Mucosa of descending colon (tissue), 3 donors: ENCODE data around the gene KANK4. TPM values are rescaled to one million over a fixed set of nuclear protein-coding genes. Genes with fewer than 3 reads are reported as not detected.

ENCODE experiments used
- ATAC-seq: fragments of 200-7000 bp; cut with Tn5 transposase; one replicate; pipeline ENCODE4 v1.9.1; 2020; ENCODE audit warnings: mild to moderate bottlenecking, moderate library complexity
- DNase-seq, 3 donors: peaks; one replicate each; pipeline ENCODE4 v3.0.0-alpha.2; 2020
- H3K36me3 ChIP-seq: fragments of 200-600 bp; one replicate; pipeline ENCODE4 v1.8.0; 2021; ENCODE audit warnings: low read depth, mild to moderate bottlenecking
- H3K4me1 ChIP-seq: fragments of 200-600 bp; one replicate; pipeline ENCODE4 v1.8.0; 2021; ENCODE audit warnings: low read depth, mild to moderate bottlenecking
- H3K4me3 ChIP-seq: fragments of 200-600 bp; one replicate; pipeline ENCODE4 v1.8.0; 2021; ENCODE audit warnings: mild to moderate bottlenecking
- H3K9me3 ChIP-seq: fragments of 200-600 bp; one replicate; pipeline ENCODE4 v1.8.0; 2021; ENCODE audit warnings: mild to moderate bottlenecking
- intact Hi-C, 2 donors: fragments of 100-400 bp; cut with DNase I in 1 of 2; cut with micrococcal nuclease in 1 of 2; formaldehyde crosslinking; loops; one replicate each; pipeline versions ENCODE4 v1.11.0 to v1.11.1; 2022; cut with DNase I, micrococcal nuclease
- total RNA-seq, 3 donors: library from RNA; stranded (reverse); fragmentation: NEBNext Ultra II Directional in 2 of 3; extraction: Animal tissue kit (Norgen Biotek cat#: 25700) in 2 of 3; gene quantifications; one replicate each; pipeline versions ENCODE4 v1.2.1 to v1.2.4, GENCODE V29; 2021 to 2023
- TF ChIP-seq, protein P1 (sequence below): fragments of 200-600 bp; IDR thresholded peaks from one replicate; pipeline ENCODE4 v1.8.0; 2022; ENCODE audit warnings: antibody characterized with exemption, mild to moderate bottlenecking
- donor health status: DM: no; HTN: no; CAD: no; lungs with moderate emphysema.
- donor health status: DM: no; HTN: no; CAD: no.
- donor health status: DM: no; HTN: yes; CAD: no.

KANK4 gene
- total RNA-seq, 3 donors from 2014 or later: 1.6 to 2.6 (median 1.7) TPM

DNA sequence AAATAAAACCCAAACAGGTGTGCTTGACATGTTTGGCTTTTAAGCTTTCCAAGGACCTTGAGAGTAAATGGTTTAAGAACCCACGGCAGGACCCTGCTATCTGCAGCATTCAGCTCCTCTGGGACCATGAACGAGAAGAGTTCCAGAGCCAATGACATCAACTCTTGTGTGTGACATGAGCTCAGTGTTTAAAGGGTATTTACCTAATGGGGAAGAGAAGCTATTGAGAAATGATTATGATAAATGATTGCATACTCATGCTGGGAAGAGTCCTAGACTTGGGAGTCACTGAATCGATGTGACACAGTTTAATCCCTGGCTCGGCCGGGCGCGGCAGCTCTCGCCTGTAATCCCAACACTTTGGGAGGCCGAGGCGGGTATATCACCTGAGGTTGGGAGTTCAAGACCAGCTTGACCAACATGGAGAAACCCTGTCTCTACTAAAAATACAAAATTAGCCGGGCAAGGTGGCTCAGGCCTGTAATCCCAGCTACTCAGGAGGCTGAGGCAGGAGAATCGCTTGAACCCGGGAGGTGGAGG, 55.4 kb downstream of the KANK4 start:
- Histone ChIP-seq H3K4me3 (no peak overlapping the region), H3K36me3 (no peaks in the 10 kb centered on the region), H3K9me3 (no peaks in the 10 kb centered on the region), H3K4me1 (no peaks in the 10 kb centered on the region)
- DNase-seq (no peak), ATAC-seq (no peak)
- intact Hi-C loops: no loop called here
- TF ChIP-seq, protein P1, sequence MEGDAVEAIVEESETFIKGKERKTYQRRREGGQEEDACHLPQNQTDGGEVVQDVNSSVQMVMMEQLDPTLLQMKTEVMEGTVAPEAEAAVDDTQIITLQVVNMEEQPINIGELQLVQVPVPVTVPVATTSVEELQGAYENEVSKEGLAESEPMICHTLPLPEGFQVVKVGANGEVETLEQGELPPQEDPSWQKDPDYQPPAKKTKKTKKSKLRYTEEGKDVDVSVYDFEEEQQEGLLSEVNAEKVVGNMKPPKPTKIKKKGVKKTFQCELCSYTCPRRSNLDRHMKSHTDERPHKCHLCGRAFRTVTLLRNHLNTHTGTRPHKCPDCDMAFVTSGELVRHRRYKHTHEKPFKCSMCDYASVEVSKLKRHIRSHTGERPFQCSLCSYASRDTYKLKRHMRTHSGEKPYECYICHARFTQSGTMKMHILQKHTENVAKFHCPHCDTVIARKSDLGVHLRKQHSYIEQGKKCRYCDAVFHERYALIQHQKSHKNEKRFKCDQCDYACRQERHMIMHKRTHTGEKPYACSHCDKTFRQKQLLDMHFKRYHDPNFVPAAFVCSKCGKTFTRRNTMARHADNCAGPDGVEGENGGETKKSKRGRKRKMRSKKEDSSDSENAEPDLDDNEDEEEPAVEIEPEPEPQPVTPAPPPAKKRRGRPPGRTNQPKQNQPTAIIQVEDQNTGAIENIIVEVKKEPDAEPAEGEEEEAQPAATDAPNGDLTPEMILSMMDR: no peak

DNA sequence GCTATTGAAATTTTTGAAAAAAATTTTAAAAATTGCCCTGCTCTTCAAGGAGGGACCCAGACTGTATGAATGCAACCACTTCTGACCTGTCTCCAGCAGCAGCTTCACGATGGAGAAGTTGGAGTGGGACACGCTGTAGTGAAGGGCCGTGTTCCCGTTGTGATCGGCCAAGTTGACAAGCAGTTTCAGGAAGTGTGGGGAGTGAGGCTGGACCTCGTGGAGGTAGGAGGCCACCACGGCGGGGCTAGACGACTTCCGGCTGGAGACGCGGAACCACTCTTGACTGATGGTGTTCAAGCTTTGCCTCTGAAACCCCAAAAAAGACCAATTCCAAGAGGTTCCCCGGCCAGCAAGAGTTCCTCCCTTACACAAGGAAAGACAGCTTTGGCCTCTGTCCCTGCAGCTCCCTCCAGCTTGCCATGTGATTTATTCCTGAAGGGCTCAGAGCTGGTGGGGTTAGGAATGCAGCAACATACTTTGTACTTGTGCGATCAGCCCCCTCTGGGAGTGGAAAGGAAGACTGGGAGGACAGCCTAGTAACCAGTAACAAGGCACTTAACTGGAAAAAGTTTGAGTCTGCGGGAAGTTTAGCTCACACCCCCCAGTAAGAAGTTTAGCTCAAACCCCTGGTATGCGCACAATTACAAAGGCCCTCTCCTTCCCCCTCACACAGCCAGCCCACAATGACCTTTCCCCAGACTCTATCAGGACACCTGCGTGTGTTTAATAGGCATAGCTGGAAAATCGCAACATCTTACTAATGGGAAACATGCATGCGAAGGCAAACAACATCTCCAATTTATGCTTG, 56.0 kb downstream of the KANK4 start:
- no peaks in the 10 kb centered on the region for H3K4me1 ChIP-seq
- no peak overlapping the region for H3K4me3 ChIP-seq
- no peaks in the 10 kb centered on the region for H3K9me3 ChIP-seq
- H3K36me3 ChIP-seq: no peaks in the 10 kb centered on the region
- TF ChIP-seq, protein P1: no peak
- no peak for DNase-seq
- no peak for ATAC-seq
- intact Hi-C loops: no loop called here

DNA sequence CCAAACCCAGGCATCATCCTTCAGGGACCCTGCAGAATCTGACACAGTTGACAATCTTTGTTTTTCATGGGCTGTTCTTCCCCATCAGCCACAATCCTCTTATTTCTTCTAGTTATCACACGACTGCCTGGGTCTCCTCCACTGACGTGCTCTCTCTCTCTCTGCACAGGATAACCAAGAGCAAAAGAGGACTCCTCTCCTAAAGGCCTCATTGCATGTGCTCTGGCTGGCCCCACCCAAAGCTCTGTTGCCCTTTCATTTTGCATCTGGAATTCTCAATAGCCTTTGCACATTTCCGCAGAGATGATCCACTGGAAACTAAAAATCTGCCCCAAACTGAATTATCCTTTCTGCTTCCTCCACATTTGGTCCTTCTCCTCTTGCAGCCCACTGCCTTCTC, 58.5 kb downstream of the KANK4 start:
- no peaks in the 10 kb centered on the region for H3K4me1 ChIP-seq
- H3K4me3 ChIP-seq: no peak overlapping the region
- intact Hi-C loops: no loop called here
- TF ChIP-seq, protein P1: no peak
- ATAC-seq (no peak), DNase-seq (no peak)
- H3K36me3 ChIP-seq: no peaks in the 10 kb centered on the region
- H3K9me3 ChIP-seq: no peaks in the 10 kb centered on the region

DNA sequence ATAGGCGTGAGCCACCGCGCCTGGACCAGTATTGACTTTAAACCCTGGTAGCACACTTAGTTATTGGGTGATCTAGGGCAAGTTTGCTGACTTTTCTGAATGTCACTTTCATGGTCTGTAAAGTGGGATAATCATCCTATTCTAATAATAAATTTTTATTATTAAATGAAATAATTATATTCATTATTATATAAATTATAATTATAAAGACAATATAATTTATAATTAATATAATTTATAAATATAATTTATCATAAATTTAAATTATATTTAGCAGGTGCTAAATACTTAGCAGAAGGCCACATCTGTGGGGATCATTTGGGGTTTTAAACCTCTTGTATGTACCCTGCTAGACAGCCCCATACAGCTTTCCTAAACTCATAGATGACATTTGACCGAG, 59.7 kb downstream of the KANK4 start:
- intact Hi-C loops: no loop called here
- TF ChIP-seq, protein P1: no peak
- no peaks in the 10 kb centered on the region for H3K9me3 ChIP-seq
- H3K4me1 ChIP-seq: no peaks in the 10 kb centered on the region
- DNase-seq (no peak), ATAC-seq (no peak)
- H3K36me3 ChIP-seq: no peaks in the 10 kb centered on the region
- H3K4me3 ChIP-seq: no peak overlapping the region

DNA sequence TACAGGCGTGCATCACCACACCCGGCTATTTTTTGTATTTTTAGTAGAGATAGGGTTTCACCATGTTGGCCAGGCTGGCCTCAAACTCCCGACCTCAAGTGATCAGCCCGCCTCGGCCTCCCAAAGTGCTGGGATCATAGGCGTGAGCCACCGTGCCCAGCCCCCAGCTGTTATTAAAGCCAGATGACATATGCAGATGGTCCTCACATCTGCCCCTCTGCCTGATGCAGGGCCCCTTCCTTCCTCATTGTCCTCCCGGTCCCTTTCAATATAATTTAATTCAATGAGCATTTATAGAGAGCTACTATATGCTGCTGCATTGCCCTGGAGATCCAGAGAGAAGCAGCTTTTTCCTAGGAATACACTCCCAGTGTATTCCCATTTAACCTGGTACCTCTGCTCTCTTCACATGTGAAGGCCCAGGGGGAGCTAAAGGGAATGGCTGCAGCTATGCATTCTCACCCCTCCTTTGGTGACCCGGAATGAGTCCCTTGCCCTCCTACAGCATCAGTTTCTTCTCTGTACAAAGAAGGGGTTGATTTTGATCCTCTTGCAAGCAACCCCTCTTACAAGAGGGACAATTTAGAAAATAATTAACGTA, 69.0 kb downstream of the KANK4 start:
- no peak overlapping the region for H3K4me3 ChIP-seq
- TF ChIP-seq, protein P1: no peak
- DNase-seq (no peak), ATAC-seq (no peak)
- H3K36me3 ChIP-seq: no peaks in the 10 kb centered on the region
- intact Hi-C loops: no loop called here
- H3K9me3 ChIP-seq: no peaks in the 10 kb centered on the region
- H3K4me1 ChIP-seq: no peaks in the 10 kb centered on the region
